HL-60/S4 treated with phorbol 12-myristate 13-acetate at 8.2 ng/mL for 4 days and 3 days (cell line): Measurements from ENCODE around the gene RPUSD4.

ENCODE experiments used
- in situ Hi-C: fragments of 300-500 bp; cut with MboI; formaldehyde crosslinking; loops from 2 replicates; pipeline ENCODE4 v1.15.0; 2022; ENCODE audit warnings: low sequenced_read_pairs

Gene RPUSD4

GRCh38 chr11:126160345-126161022 is 51.0 kb downstream of the RPUSD4 start:
- in situ Hi-C loops: no loop called here

- in situ Hi-C loops: no loop called here
Observed at GRCh38 chr11:126159719-126160344, 51.6 kb downstream of the RPUSD4 start.

- in situ Hi-C loops: no loop called here
Observed at GRCh38 chr11:126158054-126158791, 53.2 kb downstream of the RPUSD4 start.

GRCh38 chr11:126157326-126158030 is 54.0 kb downstream of the RPUSD4 start:
- in situ Hi-C loops: no loop called here

- in situ Hi-C loops: no loop called here
Observed at GRCh38 chr11:126156814-126157213, 54.6 kb downstream of the RPUSD4 start.

GRCh38 chr11:126155402-126156187 is 55.9 kb downstream of the RPUSD4 start:
- in situ Hi-C loops: no loop called here

- in situ Hi-C loops: no loop called here
Observed at GRCh38 chr11:126154691-126155090, 56.8 kb downstream of the RPUSD4 start.

- in situ Hi-C loops: no loop called here
Observed at GRCh38 chr11:126153972-126154371, 57.5 kb downstream of the RPUSD4 start.

GRCh38 chr11:126153006-126153405 is 58.4 kb downstream of the RPUSD4 start:
- in situ Hi-C loops: no loop called here

- in situ Hi-C loops: no loop called here
Observed at GRCh38 chr11:126152586-126152985, 58.9 kb downstream of the RPUSD4 start.

- in situ Hi-C loops: no loop called here
Observed at GRCh38 chr11:126152152-126152551, 59.3 kb downstream of the RPUSD4 start.
